Ovary (tissue), 3 donors: ENCODE measurements around the gene CHST14.

Experiments
- CTCF ChIP-seq, 3 donors: fragments of 450-650 bp in 2 of 3; fragments of 200-600 bp in 1 of 3; IDR thresholded peaks; one replicate each; pipeline versions ENCODE4 v1.5.1 to v1.8.0; 2016 to 2022; ENCODE audit warnings: antibody characterized with exemption in 3 of 3, mild to moderate bottlenecking in 1 of 3
- POLR2A ChIP-seq: fragments of 450-650 bp; IDR thresholded peaks from one replicate; pipeline ENCODE4 v1.6.1; 2017; ENCODE audit warnings: antibody characterized with exemption, mild to moderate bottlenecking, moderate library complexity
- donor health status: DM: no; HTN: no; CAD: no.

GRCh38 chr15:40445421-40445922 lies 25.3 kb upstream of the CHST14 start:
- TF ChIP-seq CTCF (IDR thresholded peaks at IDR 0.05), result no peak
- no peak for TF ChIP-seq POLR2A
